CD4-positive, alpha-beta T cell treated with Interleukin-17A for 1 hour (primary cell): ENCODE measurements around the gene RIMOC1.

Experiments used
- DNase-seq: peaks from one replicate; pipeline ENCODE4 v3.0.0-alpha.2; 2020

The RIMOC1 gene

GRCh38 chr5:41903892-41904799 lies at the start of gene RIMOC1:
Gene RIMOC1 (plus strand): TSS chr5:41904344. CDS start chr5:41904368, 24 bp downstream.
- DNase-seq: peak; percentile 99

- peak; percentile 83 for DNase-seq
These were observed 47.3 kb upstream of the RIMOC1 start for GRCh38 chr5:41856644-41857491.

GRCh38 chr5:41857989-41858388 lies 46.2 kb upstream of the RIMOC1 start:
- DNase-seq: no peak

- no peak for DNase-seq
These were observed 45.3 kb upstream of the RIMOC1 start for GRCh38 chr5:41858890-41859289.

- no peak for DNase-seq
These were observed 40.2 kb upstream of the RIMOC1 start for GRCh38 chr5:41863871-41864486.

- DNase-seq: no peak
These were observed 34.9 kb upstream of the RIMOC1 start for GRCh38 chr5:41869151-41869723.

GRCh38 chr5:41869724-41870626 lies 34.2 kb upstream of the RIMOC1 start, which contains the start of gene OXCT1:
Gene OXCT1 (minus strand): TSS chr5:41870425. CDS start chr5:41870358, 67 bp downstream.
- DNase-seq: peak; percentile 95

- no peak for DNase-seq
These were observed 33.5 kb upstream of the RIMOC1 start for GRCh38 chr5:41870627-41871048.

- DNase-seq: no peak
These were observed 32.3 kb upstream of the RIMOC1 start for GRCh38 chr5:41871852-41872251.

- DNase-seq: no peak
These were observed 29.6 kb upstream of the RIMOC1 start for GRCh38 chr5:41874512-41875060.

- DNase-seq: no peak
These were observed 29.0 kb upstream of the RIMOC1 start for GRCh38 chr5:41875121-41875520.

- DNase-seq: no peak
These were observed 27.5 kb upstream of the RIMOC1 start for GRCh38 chr5:41876678-41877077.

GRCh38 chr5:41877408-41877807 lies 26.7 kb upstream of the RIMOC1 start:
- DNase-seq: no peak

GRCh38 chr5:41878173-41878572 lies 26.0 kb upstream of the RIMOC1 start:
- no peak for DNase-seq

GRCh38 chr5:41878643-41879478 lies 25.3 kb upstream of the RIMOC1 start:
- no peak for DNase-seq

- no peak for DNase-seq
These were observed 21.4 kb upstream of the RIMOC1 start for GRCh38 chr5:41882765-41883164.

GRCh38 chr5:41883243-41883642 lies 20.9 kb upstream of the RIMOC1 start:
- DNase-seq: no peak

GRCh38 chr5:41883936-41884335 lies 20.2 kb upstream of the RIMOC1 start:
- DNase-seq: no peak

GRCh38 chr5:41885286-41885685 lies 18.9 kb upstream of the RIMOC1 start:
- DNase-seq: no peak

- no peak for DNase-seq
These were observed 13.0 kb upstream of the RIMOC1 start for GRCh38 chr5:41891066-41891707.
